Measurements from ENCODE around the gene FANCD2. TPM values are rescaled to one million over a fixed set of nuclear protein-coding genes. Genes with fewer than 3 reads are reported as not detected.

The FANCD2 gene
- polyA plus RNA-seq, 1 donor from 2014 or later = 3.3 TPM

DNA sequence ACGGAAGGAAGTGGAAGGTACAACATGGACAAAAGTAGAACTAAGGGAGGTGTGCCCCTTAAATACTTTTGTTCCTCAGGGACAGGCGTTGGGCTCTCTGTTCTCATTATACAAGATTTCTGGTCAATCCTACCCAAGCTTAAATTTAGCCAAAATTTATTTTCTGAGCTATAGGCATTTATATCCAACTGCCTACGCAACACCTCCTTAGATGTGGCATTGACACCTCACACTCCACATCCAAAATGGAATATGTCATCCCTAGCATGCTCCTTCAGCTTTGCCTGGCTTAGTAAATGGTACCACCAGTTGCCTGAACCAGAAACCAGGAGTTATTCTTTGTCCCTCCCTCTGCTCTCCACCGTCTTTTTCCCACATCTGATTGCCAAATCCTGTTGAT is 55.6 kb downstream of the FANCD2 start:
- no peak overlapping the region for H3K4me3 ChIP-seq (ENCODE audit: low read length)
- no peaks in the 10 kb centered on the region for H3K9me2 ChIP-seq (ENCODE audit: insufficient read depth, low read length)
- no peak overlapping the region for H3K27ac ChIP-seq (ENCODE audit: low read length)
- H3K4me2 ChIP-seq (ENCODE audit: low read length) = no peak overlapping the region
- H3K27me3 ChIP-seq (ENCODE audit: insufficient read depth, low read depth, low read length) = no peaks in the 10 kb centered on the region
- no peaks in the 10 kb centered on the region for H3K9me3 ChIP-seq (ENCODE audit: low read length)
- no peaks in the 10 kb centered on the region for H3K36me3 ChIP-seq (ENCODE audit: insufficient read depth, low read length)
- H4K20me1 ChIP-seq (ENCODE audit: insufficient read depth) = no peaks in the 10 kb centered on the region
- no peaks in the 10 kb centered on the region for H3F3A ChIP-seq (ENCODE audit: insufficient read depth, low read length, poor library complexity, severe bottlenecking)
- no peak for TF ChIP-seq MXI1 (conservative IDR thresholded peaks at IDR 0.05; ENCODE audit: poor library complexity, severe bottlenecking)
- TF ChIP-seq POLR2AphosphoS5 (IDR thresholded peaks at IDR 0.05) = no peak
- no peak for TF ChIP-seq CTCF (IDR thresholded peaks at IDR 0.05; ENCODE audit: poor library complexity, severe bottlenecking)
- no peak for TF ChIP-seq RAD21 (conservative IDR thresholded peaks at IDR 0.05)
- no peak for TF ChIP-seq EP300 (conservative IDR thresholded peaks at IDR 0.05; ENCODE audit: poor library complexity, severe bottlenecking)
- TF ChIP-seq SMC3 (conservative IDR thresholded peaks at IDR 0.05; ENCODE audit: poor library complexity) = no peak
- TF ChIP-seq REST (IDR thresholded peaks at IDR 0.05; ENCODE audit: borderline replicate concordance) = no peak
- no peak for TF ChIP-seq EZH2 (IDR thresholded peaks at IDR 0.05; ENCODE audit: borderline replicate concordance, insufficient read depth, low read length, poor library complexity, severe bottlenecking)
- TF ChIP-seq TAF1 (IDR thresholded peaks at IDR 0.05; ENCODE audit: low read depth) = no peak
- H3K79me2 ChIP-seq (replicated peaks; ENCODE audit: insufficient read depth, low read length) = no peaks in the 10 kb centered on the region
- H3K9ac ChIP-seq (ENCODE audit: low read length) = no peak overlapping the region
- no peak overlapping the region for H2AFZ ChIP-seq (ENCODE audit: low read depth, low read length)

DNA sequence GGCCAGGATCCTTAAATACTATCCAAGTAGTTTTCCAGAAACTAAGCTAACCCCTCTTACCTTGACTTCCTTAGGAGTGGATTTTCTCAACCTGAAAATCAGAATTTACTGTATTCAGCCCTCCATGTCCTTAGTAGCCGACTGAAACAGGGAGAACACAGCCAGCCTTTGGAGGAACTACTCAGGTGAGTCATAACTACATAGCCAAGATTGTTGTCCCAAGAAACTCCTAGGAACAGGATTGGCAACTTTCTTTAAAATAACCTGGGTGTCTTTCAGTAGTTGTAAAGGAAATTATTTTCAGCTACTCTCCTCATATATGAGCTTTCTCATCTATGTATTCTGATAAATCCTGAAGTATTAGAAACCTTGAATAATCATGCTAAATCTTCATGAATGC is 59.5 kb downstream of the FANCD2 start:
- Histone ChIP-seq H3K36me3 (ENCODE audit: insufficient read depth, low read length) (no peaks in the 10 kb centered on the region), H3K9ac (ENCODE audit: low read length) (no peak overlapping the region), H3K79me2 (replicated peaks; ENCODE audit: insufficient read depth, low read length) (no peaks in the 10 kb centered on the region), H3K27ac (ENCODE audit: low read length) (no peak overlapping the region), H2AFZ (ENCODE audit: low read depth, low read length) (no peak overlapping the region), H3F3A (ENCODE audit: insufficient read depth, low read length, poor library complexity, severe bottlenecking) (no peaks in the 10 kb centered on the region), H3K9me3 (ENCODE audit: low read length) (no peaks in the 10 kb centered on the region), H3K27me3 (ENCODE audit: insufficient read depth, low read depth, low read length) (no peaks in the 10 kb centered on the region), H3K4me2 (ENCODE audit: low read length) (no peak overlapping the region), H3K9me2 (ENCODE audit: insufficient read depth, low read length) (no peaks in the 10 kb centered on the region), H3K4me3 (ENCODE audit: low read length) (no peak overlapping the region), H4K20me1 (ENCODE audit: insufficient read depth) (no peaks in the 10 kb centered on the region)
- TF ChIP-seq EZH2 (IDR thresholded peaks at IDR 0.05; ENCODE audit: borderline replicate concordance, insufficient read depth, low read length, poor library complexity, severe bottlenecking) (no peak), TAF1 (IDR thresholded peaks at IDR 0.05; ENCODE audit: low read depth) (no peak), REST (IDR thresholded peaks at IDR 0.05; ENCODE audit: borderline replicate concordance) (no peak), RAD21 (conservative IDR thresholded peaks at IDR 0.05) (no peak), MXI1 (conservative IDR thresholded peaks at IDR 0.05; ENCODE audit: poor library complexity, severe bottlenecking) (no peak), EP300 (conservative IDR thresholded peaks at IDR 0.05; ENCODE audit: poor library complexity, severe bottlenecking) (no peak), CTCF (IDR thresholded peaks at IDR 0.05; ENCODE audit: poor library complexity, severe bottlenecking) (no peak), POLR2AphosphoS5 (IDR thresholded peaks at IDR 0.05) (no peak), SMC3 (conservative IDR thresholded peaks at IDR 0.05; ENCODE audit: poor library complexity) (no peak)
